Neural cell (in vitro differentiated cells): ENCODE data around the gene TSPEAR. TPM values are rescaled to one million over a fixed set of nuclear protein-coding genes. Genes with fewer than 3 reads are reported as not detected.

ENCODE experiments used
- H2AFZ ChIP-seq: fragments of 200-600, 300-800 bp; sonication (generic), shearing (Covaris generic); 2 replicates; pipeline ENCODE4 v1.6.0; 2014; ENCODE audit warnings: low read depth, mild to moderate bottlenecking, antibody characterized with exemption, low read length, moderate library complexity
- H3F3A ChIP-seq: fragments of 200-600 bp; shearing (Covaris generic); 2 replicates; pipeline ENCODE4 v1.6.1; 2016; ENCODE audit warnings: mild to moderate bottlenecking, moderate library complexity, mixed read lengths, antibody characterized with exemption, low read length; ENCODE audit not compliant: insufficient read depth, poor library complexity, severe bottlenecking
- H3K27ac ChIP-seq: fragments of 200-600, 300-800 bp; sonication (generic), shearing (Covaris generic); 2 replicates; pipeline ENCODE4 v1.5.1; 2014; ENCODE audit warnings: mild to moderate bottlenecking, low read length, moderate library complexity
- H3K27me3 ChIP-seq: fragments of 300-800, 200-600 bp; sonication (generic), shearing (Covaris generic); 2 replicates; pipeline ENCODE4 v1.6.0; 2014; ENCODE audit warnings: mild to moderate bottlenecking, low read depth, low read length, moderate library complexity; ENCODE audit not compliant: insufficient read depth
- H3K36me3 ChIP-seq: fragments of 300-800, 200-600 bp; sonication (generic), shearing (Covaris generic); 2 replicates; pipeline ENCODE4 v1.5.1; 2014; ENCODE audit warnings: mild to moderate bottlenecking, antibody characterized with exemption, low read length, moderate library complexity; ENCODE audit not compliant: insufficient read depth
- H3K4me2 ChIP-seq: fragments of 300-800, 200-600 bp; sonication (generic), shearing (Covaris generic); 2 replicates; pipeline ENCODE4 v1.6.0; 2014; ENCODE audit warnings: mild to moderate bottlenecking, low read length
- H3K4me3 ChIP-seq: fragments of 300-800, 200-600 bp; sonication (generic), shearing (Covaris generic); 2 replicates; pipeline ENCODE4 v1.5.1; 2014; ENCODE audit warnings: mild to moderate bottlenecking, low read length, moderate library complexity
- H3K79me2 ChIP-seq: fragments of 200-600 bp; shearing (Covaris generic); replicated peaks from 2 replicates; pipeline ENCODE4 v1.6.0; 2014; ENCODE audit warnings: mild to moderate bottlenecking, low read length, moderate library complexity; ENCODE audit not compliant: insufficient read depth
- H3K9ac ChIP-seq: fragments of 300-800, 200-600 bp; sonication (generic), shearing (Covaris generic); 2 replicates; pipeline ENCODE4 v1.6.1; 2016; ENCODE audit warnings: mild to moderate bottlenecking, low read length, mixed read lengths
- H3K9me2 ChIP-seq: fragments of 200-600 bp; shearing (Covaris generic); 2 replicates; pipeline ENCODE4 v1.6.1; 2016; ENCODE audit warnings: mild to moderate bottlenecking, low read length, mixed read lengths; ENCODE audit not compliant: insufficient read depth
- H3K9me3 ChIP-seq: fragments of 200-600, 300-800 bp; sonication (generic), shearing (Covaris generic); 2 replicates; pipeline ENCODE4 v1.6.1; 2016; ENCODE audit warnings: mild to moderate bottlenecking, mixed run types, low read length, moderate library complexity, mixed read lengths
- H4K20me1 ChIP-seq: fragments of 200-600 bp; shearing (Covaris generic); 2 replicates; pipeline ENCODE4 v1.6.1; 2016; ENCODE audit warnings: mild to moderate bottlenecking, mixed run types; ENCODE audit not compliant: insufficient read depth
- EP300 ChIP-seq: fragments of 450-650 bp; conservative IDR thresholded peaks from 2 replicates; pipeline ENCODE4 v1.6.1; 2014; ENCODE audit warnings: antibody characterized with exemption, mild to moderate bottlenecking, moderate library complexity; ENCODE audit not compliant: poor library complexity, severe bottlenecking
- EZH2 ChIP-seq: fragments of 200-600, 300-800 bp; shearing (Covaris generic), sonication (generic); IDR thresholded peaks from 2 replicates; pipeline ENCODE4 v1.6.1; 2014; ENCODE audit warnings: antibody characterized with exemption, low read length, borderline replicate concordance, mild to moderate bottlenecking; ENCODE audit not compliant: insufficient read depth, poor library complexity, severe bottlenecking
- MXI1 ChIP-seq: fragments of 450-650 bp; conservative IDR thresholded peaks from 2 replicates; pipeline ENCODE4 v1.6.1; 2014; ENCODE audit warnings: antibody characterized with exemption, mild to moderate bottlenecking; ENCODE audit not compliant: poor library complexity, severe bottlenecking
- POLR2AphosphoS5 ChIP-seq: IDR thresholded peaks from 2 replicates; pipeline ENCODE4 v1.6.1; 2012
- RAD21 ChIP-seq: fragments of 450-650 bp; conservative IDR thresholded peaks from 2 replicates; pipeline ENCODE4 v1.6.1; 2014; ENCODE audit warnings: antibody characterized with exemption, mild to moderate bottlenecking, moderate library complexity
- SMC3 ChIP-seq: fragments of 450-650 bp; conservative IDR thresholded peaks from 2 replicates; pipeline ENCODE4 v1.6.1; 2014; ENCODE audit warnings: antibody characterized with exemption, mild to moderate bottlenecking, moderate library complexity; ENCODE audit not compliant: poor library complexity
- TAF1 ChIP-seq: IDR thresholded peaks from 2 replicates; pipeline ENCODE4 v1.6.1; 2012; ENCODE audit warnings: low read depth
- polyA plus RNA-seq: library from polyadenylated mRNA; depleted of rRNA; stranded (reverse); fragments of >200 nt; gene quantifications from 2 replicates; pipeline ENCODE4 v1.2.3, GENCODE V29; 2014
- TF ChIP-seq, protein P1 (sequence below): fragments of 450-650 bp; IDR thresholded peaks from 2 replicates; pipeline ENCODE4 v1.5.1; 2014; ENCODE audit warnings: antibody characterized with exemption, mild to moderate bottlenecking, moderate library complexity; ENCODE audit not compliant: poor library complexity, severe bottlenecking
- TF ChIP-seq, protein P2 (sequence below): IDR thresholded peaks from 2 replicates; pipeline ENCODE4 v1.6.1; 2012; ENCODE audit warnings: borderline replicate concordance

Gene TSPEAR
- polyA plus RNA-seq, 1 donor from 2014 or later = 0.19 TPM

DNA sequence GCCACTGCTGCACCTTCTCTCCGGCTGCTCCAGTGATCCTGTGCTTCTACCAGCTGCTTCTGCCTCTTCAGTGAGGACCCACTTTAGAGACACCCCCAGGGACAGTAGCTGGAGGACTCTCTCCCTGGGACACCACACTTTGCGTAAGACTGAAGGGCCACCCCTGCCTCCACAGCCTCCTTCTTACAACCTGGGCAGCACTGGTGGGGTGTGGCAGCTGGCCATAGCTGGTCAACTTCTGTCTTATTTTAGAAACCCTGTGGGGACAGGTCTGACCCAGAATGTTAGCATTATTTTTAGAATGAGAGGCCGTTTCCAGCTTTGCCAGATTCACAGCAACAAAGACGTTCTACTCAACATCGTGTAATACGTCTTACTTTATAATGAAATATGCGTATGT, 85.6 kb downstream of the TSPEAR start:
- Histone ChIP-seq H3K27me3 (no peaks in the 10 kb centered on the region), H3K9me2 (no peaks in the 10 kb centered on the region), H3F3A (no peaks in the 10 kb centered on the region), H4K20me1 (no peaks in the 10 kb centered on the region), H2AFZ (no peak overlapping the region), H3K4me2 (no peak overlapping the region), H3K9ac (no peak overlapping the region), H3K4me3 (no peak overlapping the region), H3K36me3 (no peaks in the 10 kb centered on the region), H3K9me3 (peaks cover 6% of the 10 kb centered on the region), H3K79me2 (no peaks in the 10 kb centered on the region), H3K27ac (no peak overlapping the region)
- no peak for TF ChIP-seq RAD21
- no peak for TF ChIP-seq EZH2
- TF ChIP-seq, protein P1, sequence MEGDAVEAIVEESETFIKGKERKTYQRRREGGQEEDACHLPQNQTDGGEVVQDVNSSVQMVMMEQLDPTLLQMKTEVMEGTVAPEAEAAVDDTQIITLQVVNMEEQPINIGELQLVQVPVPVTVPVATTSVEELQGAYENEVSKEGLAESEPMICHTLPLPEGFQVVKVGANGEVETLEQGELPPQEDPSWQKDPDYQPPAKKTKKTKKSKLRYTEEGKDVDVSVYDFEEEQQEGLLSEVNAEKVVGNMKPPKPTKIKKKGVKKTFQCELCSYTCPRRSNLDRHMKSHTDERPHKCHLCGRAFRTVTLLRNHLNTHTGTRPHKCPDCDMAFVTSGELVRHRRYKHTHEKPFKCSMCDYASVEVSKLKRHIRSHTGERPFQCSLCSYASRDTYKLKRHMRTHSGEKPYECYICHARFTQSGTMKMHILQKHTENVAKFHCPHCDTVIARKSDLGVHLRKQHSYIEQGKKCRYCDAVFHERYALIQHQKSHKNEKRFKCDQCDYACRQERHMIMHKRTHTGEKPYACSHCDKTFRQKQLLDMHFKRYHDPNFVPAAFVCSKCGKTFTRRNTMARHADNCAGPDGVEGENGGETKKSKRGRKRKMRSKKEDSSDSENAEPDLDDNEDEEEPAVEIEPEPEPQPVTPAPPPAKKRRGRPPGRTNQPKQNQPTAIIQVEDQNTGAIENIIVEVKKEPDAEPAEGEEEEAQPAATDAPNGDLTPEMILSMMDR = no peak
- no peak for TF ChIP-seq POLR2AphosphoS5
- TF ChIP-seq EP300 = no peak
- TF ChIP-seq, protein P2, sequence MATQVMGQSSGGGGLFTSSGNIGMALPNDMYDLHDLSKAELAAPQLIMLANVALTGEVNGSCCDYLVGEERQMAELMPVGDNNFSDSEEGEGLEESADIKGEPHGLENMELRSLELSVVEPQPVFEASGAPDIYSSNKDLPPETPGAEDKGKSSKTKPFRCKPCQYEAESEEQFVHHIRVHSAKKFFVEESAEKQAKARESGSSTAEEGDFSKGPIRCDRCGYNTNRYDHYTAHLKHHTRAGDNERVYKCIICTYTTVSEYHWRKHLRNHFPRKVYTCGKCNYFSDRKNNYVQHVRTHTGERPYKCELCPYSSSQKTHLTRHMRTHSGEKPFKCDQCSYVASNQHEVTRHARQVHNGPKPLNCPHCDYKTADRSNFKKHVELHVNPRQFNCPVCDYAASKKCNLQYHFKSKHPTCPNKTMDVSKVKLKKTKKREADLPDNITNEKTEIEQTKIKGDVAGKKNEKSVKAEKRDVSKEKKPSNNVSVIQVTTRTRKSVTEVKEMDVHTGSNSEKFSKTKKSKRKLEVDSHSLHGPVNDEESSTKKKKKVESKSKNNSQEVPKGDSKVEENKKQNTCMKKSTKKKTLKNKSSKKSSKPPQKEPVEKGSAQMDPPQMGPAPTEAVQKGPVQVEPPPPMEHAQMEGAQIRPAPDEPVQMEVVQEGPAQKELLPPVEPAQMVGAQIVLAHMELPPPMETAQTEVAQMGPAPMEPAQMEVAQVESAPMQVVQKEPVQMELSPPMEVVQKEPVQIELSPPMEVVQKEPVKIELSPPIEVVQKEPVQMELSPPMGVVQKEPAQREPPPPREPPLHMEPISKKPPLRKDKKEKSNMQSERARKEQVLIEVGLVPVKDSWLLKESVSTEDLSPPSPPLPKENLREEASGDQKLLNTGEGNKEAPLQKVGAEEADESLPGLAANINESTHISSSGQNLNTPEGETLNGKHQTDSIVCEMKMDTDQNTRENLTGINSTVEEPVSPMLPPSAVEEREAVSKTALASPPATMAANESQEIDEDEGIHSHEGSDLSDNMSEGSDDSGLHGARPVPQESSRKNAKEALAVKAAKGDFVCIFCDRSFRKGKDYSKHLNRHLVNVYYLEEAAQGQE = no peak
- TF ChIP-seq MXI1 = no peak

DNA sequence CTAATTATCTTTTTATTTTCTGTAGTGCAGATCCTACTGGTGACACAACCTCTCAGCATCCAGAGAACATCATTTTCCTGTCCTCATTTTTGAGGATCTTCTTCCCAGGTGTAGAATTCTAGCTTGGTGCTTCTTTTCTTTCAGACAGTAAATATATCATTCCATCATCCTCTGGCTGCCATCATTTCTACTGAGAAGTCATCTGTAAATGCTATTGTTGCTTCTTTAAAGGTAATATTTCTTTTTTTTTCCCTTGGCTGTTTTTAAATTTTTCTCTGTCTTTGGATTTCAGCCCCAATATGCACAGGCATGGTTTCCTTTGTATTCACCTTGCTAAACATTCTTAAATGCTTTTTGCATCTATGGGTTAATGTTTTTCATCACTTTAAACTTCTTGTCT, 87.8 kb downstream of the TSPEAR start:
- no peaks in the 10 kb centered on the region for H3K9me2 ChIP-seq
- no peak overlapping the region for H2AFZ ChIP-seq
- H3K9me3 ChIP-seq = peaks cover 6% of the 10 kb centered on the region
- H3K36me3 ChIP-seq = no peaks in the 10 kb centered on the region
- H3F3A ChIP-seq = no peaks in the 10 kb centered on the region
- no peak overlapping the region for H3K4me2 ChIP-seq
- no peaks in the 10 kb centered on the region for H3K79me2 ChIP-seq
- H3K27ac ChIP-seq = no peak overlapping the region
- no peak overlapping the region for H3K4me3 ChIP-seq
- H3K9ac ChIP-seq = no peak overlapping the region
- TF ChIP-seq EZH2 (no peak), SMC3 (no peak), POLR2AphosphoS5 (no peak), EP300 (no peak), MXI1 (no peak), RAD21 (no peak), TAF1 (no peak)
- TF ChIP-seq, protein P2 = no peak
- TF ChIP-seq, protein P1 = no peak
- no peaks in the 10 kb centered on the region for H3K27me3 ChIP-seq
- H4K20me1 ChIP-seq = no peaks in the 10 kb centered on the region
